ENCODE results near the gene HEXD. TPM values are rescaled to one million over a fixed set of nuclear protein-coding genes. Genes with fewer than 3 reads are reported as not detected.
"Not testable (repeated sequence)": the region's sequence is repeated elsewhere in the genome, so short reads cannot be mapped to it uniquely, and the experiment has no call there.

HEXD gene
- total RNA-seq, 1 experiment from 2014 or later = 14.1 TPM

DNA sequence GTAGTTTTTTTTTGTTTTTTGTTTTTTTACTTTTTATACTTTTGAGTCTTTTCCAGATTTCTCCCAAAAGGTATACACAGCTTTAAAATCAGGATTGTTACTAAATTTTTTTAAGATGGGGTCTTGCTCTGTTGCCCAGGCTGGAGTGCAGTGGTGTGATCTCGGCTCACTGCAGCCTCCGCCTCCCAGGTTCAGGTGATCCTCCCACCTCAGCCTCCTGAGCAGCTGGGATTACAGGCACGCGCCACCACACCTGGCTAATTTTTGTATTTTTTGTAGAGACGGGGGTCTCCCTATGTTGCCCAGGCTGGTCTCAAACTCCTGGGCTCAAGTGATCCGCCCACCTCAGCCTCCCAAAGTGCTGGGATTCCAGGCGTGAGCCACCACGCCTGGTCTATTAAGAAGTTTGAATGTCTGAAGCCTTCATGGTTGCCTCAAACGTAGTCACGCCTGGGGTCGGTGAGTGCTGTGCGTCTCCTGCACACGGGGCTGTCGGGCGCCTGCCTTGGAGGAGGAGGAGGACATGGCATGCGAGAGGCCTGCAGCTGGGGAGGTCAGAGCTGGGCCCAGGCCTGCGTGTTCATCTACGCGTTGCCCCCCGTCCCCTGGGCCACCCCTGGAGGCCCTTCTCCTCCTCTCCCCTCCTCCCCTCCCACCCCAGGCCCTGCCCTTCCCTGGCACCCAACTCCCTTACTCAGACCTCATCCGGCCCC, 35.8 kb upstream of the HEXD start:
- not testable (repeated sequence) for DNase-seq (ENCODE audit: extremely low read depth, low read depth)

DNA sequence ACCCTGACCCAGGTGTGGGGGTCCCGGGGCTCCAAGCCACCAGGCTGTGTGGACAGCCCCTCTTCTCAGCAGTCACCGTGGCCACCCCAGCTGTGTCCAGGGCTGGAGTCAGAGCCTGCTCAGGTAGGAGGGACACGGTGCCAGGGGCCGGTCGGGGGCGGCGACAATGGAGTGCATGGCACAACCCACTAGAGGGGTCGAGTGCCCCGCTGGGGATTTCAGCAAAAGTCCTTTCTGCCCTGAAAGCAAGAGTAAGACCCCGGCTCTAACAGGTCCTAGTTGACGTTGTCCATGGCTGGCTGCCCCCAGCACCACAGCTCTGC, 35.3 kb upstream of the HEXD start:
- DNase-seq (ENCODE audit: extremely low read depth, low read depth) = no peak

DNA sequence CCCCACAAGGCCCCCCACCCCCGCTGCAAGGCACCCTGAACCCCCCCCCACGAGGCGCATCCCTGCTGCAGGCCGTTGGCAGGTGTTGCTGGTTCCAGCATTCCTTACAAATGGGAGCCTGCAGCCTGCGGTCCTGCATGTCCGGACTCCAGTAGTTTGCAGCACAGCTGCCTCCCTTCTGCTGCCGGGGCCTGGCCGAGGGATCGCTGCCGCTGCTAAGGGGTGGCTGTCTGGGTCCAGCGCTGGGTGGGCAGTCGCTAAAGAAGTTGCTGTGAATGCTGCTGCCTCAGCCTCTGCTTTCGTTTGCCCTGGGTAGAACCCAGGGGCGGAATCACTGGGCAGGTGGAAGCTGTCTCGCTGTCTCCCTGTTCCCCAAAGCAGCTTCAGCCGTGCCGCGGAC, 34.7 kb upstream of the HEXD start:
- no peak for DNase-seq (ENCODE audit: extremely low read depth, low read depth)

DNA sequence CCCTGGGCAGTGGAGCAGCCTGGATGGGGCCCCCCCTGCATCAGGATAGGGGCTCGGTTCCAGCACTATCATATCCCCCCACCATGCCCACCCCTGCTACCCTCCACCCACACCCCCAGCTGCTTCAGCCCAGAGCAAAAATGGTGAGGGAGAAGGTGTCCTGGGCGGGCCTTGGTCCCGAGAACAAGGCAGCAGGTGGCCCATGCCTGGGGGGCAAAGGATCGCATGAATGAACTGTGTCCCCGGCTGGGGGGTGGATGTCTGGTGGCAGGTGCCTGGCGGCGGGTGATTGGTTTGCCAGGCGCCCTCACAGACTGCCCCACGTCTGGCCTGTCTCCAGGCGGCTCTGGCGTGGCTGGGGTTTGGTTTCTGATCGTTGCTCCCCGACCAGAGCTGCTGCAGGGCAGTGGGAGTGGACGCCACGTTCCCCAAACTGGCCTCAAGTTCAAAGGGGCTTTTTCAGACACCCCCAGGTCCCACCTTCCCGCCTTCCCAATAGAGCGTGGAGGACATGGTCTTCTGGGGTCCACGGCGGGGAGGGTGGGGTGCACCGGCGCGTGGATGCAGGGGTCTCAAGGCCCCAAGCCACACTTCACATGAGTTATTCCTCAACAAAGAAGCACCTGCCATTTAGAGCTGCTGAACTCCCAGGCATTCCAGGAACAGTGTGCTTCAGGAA, 34.0 kb upstream of the HEXD start:
- no peak for DNase-seq (ENCODE audit: extremely low read depth, low read depth)

DNA sequence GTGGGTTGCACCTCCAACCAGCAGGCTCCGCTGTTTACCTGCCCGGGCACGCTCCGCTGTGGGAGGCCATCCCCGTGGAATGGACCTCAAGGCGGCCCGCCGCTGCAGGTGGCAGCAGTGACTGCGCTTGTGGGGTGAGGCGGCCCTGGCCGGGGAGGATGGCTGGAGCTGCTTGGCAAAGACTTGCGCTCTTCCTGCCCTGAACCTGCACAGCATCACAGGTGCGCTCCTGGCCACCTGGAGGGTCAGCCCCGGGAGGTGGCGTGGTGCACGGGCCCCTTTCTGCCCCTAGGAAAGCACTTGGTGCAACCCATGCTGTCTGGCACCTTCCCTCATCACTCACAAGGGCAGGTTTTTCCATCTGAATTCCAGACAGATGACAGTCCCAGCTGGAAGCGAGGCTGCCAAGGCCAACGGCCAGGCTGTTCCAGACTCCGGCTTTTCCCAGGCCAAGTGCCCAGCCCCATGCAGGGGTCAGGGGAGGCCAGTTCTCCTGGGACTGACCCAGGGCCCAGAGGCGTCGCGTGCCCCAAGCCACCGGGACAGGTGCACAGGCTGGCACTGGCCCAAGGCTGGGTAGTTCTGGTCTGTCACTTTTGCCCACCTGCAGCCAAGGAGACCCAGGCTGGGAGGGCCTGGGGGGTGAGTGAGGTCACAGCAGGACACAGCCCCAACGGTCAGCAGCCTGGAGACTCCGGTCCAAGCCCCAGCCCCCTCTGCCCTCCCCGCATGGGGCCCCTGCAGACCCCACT, 33.2 kb upstream of the HEXD start:
- no peak for DNase-seq (ENCODE audit: extremely low read depth, low read depth)

DNA sequence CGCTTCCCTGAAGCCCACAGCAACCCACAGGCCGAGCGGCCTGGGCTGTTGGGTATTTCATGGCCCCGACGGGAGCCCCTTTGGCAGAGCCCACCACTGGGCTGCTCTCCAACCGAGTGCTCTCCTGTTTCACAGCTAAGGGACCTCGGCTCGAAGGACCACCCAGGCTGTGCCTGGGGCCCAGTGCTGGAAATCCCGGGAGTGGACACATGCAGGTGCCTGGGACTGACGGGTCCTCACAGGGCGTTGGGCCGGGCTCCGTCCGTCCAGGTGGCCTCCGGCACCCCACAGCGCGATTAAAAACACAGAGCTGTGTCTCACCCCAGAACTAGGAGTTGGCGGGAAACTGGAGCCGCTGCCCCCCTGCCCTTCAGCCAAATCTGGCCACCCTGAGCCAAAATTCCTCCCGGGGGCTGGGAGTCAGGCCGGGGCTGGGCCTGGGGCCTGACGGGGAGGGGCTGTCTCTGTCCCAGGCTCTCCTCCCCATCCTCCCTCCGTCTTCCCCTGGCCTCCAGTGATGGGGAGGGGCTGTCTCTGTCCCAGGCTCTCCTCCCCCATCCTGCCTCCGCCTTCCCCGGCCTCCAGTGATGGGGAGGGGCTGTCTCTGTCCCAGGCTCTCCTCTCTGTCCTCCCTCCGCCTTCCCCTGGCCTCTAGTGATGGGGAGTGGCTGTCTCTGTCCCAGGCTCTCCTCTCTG, 32.4 kb upstream of the HEXD start:
- no peak for DNase-seq (ENCODE audit: extremely low read depth, low read depth)

DNA sequence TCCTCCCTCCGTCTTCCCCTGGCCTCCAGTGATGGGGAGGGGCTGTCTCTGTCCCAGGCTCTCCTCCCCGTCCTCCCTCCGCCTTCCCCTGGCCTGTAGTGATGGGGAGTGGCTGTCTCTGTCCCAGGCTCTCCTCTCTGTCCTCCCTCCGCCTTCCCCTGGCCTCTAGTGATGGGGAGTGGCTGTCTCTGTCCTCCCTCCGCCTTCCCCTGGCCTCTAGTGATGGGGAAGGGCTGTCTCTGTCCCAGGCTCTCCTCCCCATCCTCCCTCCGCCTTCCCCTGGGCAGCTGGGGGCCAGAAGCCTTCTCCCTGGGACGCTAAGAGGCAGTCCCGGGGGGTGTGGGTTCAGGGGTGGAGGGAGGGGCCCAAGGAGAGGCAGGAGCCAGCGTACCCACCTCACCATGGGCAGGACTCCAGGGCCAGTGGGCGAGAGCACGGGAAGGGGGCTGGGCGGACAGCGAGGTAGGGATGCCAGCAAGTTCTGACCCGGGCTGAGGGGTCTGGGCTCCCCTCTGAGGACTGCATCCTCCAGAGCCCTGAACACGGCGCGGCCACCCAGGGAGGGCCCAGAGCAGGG, 31.8 kb upstream of the HEXD start:
- DNase-seq (ENCODE audit: extremely low read depth, low read depth) = no peak

DNA sequence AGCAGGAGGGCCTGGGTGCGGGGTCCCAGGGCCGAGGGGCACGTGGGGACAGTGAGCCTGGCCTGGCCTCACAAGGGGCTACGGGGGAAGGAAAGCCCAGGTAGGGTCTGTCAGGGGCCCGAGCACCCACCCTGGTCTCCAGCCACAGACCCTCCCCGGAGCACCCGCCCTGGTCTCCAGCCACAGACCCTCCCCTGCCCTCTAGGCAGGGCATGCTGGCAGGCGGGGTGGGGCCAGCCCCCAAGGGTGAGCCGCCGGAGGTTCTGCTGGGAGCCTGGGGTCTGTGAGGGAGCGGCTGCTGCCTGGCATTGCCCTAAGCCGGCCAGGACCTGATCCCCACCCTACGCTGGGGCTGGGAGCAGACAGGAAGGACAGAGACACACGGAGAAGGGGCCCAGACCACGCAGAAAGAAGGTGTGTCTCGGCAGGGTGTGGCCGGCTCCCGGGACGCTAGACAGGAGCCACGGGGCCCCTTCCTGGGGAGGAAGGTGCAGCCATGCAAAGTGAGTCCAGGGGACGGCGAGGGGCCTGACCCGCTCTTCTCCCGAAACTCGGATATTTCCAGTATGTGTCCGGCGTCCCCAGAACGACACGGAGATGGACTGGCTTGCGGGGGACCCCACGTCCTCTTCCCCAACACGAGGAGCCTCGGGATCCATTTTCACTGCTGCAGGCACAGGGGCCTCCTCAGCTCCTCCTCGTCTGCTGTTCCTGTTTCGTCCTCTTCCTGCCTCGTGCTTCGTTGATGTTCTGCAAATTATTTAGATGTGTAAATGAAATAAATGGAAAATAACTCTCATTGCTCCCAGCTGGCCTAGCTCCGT, 31.1 kb upstream of the HEXD start:
- no peak for DNase-seq (ENCODE audit: extremely low read depth, low read depth)

DNA sequence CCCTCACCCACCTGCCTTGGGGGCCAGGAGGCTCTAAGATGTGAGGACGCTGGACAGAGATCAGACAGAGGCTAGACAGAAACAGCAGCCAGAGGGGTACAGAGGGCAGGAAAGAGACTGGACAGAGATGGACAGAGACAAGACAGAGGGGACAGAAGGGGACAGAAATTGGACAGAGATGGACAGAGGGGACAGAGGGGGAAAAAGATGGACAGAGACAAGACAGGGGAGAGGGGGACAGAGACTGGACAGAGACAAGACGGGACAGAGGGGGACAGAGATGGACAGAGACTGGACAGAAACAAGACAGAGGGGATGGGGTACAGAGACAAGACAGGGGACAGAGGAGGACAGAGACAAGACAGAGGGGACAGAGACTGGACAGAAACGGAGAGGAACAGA, 30.4 kb upstream of the HEXD start:
- no peak for DNase-seq (ENCODE audit: extremely low read depth, low read depth)

DNA sequence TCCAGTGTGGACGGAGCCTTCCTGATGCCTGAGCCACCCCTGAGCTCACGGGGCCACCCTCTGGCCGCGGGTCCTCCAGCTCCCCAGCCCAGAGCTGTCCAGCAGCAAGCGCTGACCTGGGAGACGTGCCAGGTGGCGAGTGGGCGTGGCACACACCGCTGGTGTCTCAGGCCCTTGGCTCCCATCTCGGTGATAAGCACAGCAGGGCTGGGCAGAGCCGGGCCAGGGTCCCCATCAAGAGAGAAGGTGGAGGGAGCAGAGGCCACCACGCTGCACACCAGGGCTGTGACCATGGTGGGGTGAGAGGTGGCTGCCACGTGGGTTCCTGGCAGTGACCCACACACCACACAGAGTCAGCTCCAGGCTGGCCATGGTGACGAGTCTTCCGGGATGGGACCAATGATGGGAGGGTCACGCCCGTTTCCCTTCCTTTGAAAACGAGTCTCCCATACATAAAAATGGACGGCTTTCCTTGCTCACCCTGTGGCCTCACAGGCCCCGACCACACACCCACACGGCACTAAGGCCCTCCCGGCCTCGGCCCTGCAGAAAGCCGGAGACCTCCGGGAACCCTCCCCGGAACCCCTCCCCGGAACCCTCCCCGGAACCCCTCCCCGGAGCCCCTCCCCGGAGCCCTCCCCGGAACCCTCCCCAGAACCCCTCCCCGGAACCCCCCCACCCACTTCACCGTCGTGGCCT, 29.8 kb upstream of the HEXD start:
- peak; percentile 31 for DNase-seq (ENCODE audit: extremely low read depth, low read depth)

DNA sequence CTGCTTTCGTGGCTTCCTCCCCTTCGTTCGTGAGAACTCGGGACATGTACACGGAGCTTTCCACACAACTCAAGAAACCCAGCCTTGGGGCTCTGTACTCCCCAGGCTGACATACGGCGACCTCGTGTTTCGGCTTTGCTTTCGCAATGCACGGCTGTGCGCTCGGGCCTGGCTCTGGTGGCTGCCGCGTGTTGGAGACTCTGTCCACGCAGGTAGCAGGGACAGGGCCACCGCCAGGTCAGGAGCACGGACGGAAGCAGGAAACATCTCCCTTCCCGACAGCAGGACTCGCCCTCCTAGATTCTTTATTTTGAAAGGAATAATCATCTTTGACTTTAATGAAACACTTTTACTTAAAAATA, 29.2 kb upstream of the HEXD start:
- no peak for DNase-seq (ENCODE audit: extremely low read depth, low read depth)

DNA sequence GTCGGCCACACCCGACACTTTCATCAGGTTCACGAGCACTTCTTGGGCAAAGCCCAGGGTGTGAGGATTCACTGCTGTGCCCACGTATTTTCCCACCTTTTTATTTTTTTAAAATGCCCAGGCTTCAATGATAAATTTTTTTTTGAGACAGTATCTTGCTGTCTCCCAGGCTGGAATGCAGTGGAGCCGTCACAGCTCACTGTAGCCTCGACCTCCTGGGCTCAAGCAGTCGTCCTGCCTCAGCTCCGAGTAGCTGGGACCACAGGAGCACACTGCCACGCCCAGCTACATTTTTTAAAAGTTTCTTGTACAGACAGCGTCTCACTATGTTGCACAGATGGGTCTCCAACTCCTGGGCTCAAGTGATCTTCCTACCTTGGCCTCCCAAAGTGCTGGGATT, 28.8 kb upstream of the HEXD start:
- no peak for DNase-seq (ENCODE audit: extremely low read depth, low read depth)

DNA sequence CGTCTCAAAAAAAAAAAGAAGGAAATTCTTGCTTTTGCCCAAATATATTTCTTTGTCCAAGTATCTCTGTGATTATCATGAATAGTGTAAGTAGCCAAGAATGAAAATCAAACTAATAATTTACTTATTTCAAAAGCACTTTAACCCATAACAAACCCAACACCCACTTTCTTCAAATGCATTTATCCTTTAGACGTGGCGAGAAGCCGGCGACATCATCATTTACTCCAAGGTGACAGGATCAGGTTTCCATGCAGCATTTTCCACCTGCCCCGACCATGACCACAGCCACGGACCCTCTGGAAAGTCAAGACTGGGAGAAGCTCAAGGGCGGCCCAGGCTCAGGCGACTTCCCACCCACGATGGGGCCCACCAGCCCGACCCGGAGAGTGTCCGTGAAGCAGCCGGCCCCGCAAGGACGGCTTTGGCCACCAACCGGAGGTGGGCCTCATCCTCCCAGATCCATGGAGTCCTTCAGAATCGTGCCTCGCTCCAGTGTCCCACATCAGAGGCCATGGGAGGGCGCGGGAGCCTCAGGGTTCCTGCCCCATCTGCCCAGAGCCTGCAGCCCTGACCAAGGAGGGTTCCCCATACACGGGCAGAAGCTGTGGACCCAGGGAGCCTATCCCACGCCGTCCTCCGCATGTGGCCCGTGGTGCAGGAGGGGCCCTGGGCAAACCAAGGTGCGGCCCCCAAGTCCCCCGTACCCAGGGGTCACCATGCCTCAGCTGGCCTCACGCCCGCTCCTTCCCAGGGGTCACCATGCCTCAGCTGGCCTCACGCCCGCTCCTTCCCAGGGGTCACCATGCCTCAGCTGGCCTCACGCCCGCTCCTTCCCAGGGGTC, 27.9 kb upstream of the HEXD start:
- DNase-seq (ENCODE audit: extremely low read depth, low read depth) = no peak

DNA sequence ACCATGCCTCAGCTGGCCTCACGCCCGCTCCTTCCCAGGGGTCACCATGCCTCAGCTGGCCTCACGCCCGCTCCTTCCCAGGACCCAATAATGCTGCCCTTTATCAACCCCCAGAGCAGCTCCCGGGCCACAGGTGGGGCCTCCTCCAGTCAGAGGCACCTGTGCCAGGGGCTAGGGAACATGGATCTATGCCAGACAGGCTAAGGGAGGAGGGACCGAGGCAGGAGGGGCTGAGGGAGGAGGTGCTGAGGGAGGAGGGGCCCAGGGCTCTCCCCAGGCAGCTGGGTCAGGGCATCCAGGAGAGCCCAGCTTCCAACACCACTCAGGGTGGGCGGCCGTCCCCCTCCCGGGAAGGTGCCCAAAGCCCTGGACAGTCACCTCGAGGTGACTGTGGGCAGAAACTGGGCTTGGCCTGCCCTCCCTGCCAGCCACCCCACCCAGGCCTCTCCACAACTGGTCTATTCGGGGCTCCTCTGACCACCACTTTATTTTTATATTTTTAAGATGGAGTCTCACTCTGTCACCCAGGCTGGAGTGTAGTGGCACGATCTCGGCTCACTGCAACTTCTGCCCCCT, 27.2 kb upstream of the HEXD start:
- no peak for DNase-seq (ENCODE audit: extremely low read depth, low read depth)

DNA sequence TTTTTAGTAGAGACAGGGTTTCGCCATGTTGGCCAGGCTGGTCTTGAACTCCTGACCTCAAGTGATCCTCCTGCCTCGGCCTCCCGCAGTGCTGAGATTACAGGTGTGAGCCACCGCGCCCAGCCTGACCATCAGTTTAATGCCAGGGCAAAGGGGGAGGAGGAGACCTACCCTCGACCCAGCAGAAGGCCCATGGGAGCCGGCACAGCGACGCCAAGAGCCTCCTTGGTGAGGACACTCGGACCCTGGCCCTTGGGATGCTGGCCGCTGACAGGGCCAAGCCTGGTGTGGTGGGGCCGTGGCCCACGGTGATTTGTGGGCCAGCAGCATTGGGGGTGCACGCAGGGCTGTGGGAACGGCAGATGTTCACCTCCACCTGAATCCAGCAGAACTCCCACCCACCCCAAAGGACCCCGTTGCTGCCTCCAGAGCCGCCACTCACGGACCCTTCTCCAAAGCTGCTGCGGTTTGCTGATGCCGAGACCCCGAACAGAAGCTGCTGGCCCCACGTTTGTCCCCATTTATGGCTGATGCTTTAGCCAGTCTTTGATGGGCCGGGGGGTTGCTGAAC, 26.6 kb upstream of the HEXD start:
- DNase-seq (ENCODE audit: extremely low read depth, low read depth) = no peak

DNA sequence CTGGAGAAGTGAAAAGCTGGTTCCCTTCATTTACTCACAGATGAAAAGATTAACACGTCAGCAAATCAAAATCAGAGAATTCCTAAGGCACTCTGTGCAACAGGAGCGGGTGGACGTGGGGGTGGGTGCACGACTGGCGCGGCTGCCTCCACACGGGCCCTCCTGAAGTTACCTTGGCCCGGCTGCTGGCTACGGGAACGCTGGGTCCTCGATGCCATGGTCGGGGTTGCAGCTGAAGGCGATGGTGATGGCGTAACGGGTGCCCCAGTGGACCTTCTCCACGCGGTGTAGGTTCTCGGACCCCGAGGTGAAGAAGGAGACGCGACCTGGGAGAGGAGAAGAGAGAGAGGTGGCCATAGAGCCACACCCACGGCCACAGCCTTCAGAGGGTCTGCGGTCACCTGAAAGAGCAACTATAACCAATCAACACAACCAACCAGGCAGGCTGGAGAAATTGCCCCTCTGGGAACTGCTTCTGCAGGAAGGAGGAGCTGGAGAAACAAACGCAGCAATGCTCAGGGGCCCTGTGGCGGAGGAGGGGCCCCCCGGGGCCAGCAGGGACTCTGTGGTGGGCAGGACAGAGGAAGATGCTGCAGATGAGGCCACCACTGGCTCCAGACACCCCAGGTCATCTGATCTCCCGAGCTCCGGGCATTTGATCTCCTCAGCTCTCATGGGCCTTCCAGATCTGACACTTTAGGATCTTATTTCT, 25.8 kb upstream of the HEXD start:
- DNase-seq (ENCODE audit: extremely low read depth, low read depth) = no peak

DNA sequence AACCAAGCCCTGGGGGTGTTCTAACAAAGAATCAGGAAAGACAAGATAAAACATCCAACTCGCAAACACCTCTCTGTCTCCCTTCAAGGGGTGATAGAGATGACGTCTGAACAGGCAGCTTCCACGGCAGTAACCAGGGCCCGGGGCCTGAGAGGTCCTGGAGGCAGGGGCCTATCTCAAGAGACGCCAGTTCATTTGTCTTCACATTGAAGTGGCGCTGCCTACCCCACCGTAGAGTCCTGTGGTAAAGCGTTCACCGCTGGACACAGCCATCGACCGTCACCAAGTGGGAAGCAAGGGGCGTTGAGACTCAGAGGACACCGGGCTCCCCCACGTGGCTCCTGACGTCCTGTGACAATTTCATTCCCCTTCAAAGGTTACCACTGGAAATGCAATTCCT, 25.2 kb upstream of the HEXD start:
- DNase-seq (ENCODE audit: extremely low read depth, low read depth) = no peak
